ENCODE results near the gene MTERF4.
"Not testable (repeated sequence)": the region's sequence is repeated elsewhere in the genome, so short reads cannot be mapped to it uniquely, and the experiment has no call there.

MTERF4 gene

DNA sequence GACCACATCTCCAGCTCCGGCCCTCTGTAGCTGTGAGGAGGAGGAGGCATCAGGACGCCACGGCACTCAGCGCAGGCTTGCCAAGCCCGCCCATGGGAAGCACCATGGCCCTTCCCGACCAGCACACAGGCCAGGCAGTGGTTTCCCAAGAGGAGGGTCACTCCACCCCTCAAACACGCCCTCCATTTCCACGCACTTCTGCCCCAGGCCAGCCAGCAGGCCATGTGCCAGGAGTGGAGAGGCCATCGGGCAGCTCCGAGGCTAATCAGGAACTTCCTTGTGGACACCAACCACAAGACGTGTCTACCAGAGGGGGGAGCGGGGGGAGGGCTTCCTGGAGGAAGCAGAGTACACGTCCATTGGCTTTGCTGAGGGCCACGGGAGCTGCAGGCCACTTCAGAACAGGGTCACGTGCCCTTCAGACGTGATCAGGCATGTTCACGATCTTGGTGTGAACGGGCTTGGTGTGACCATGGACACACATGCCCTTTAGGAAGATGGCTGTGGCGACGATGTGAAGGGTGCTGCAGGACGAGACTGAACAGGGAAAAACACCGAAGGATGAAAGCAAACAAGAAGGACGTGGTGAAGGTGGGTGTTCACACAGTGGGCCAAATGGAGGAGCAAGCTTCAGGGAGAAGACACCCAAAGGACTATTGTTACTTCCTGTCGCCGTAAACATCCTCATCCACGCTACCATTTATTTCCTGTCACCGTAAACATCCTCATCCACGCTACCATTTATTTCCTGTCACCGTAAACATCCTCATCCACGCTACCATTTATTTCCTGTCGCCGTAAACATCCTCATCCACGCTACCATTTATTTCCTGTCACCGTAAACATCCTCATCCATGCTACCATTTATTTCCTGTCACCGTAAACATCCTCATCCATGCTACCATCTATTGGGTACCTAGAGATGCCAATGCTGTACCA is 6.5 kb upstream of the MTERF4 start:
- Histone ChIP-seq H3K27me3 (ENCODE audit: control insufficient read depth in 1 of 2, insufficient read depth in 1 of 2, low read length in 2 of 2) (no peaks in the 10 kb centered on the region), H2AK5ac (ENCODE audit: low read length, severe bottlenecking) (no peak overlapping the region), H3K36me3 (ENCODE audit: control insufficient read depth in 1 of 2, insufficient read depth in 2 of 2, low read depth in 1 of 2, low read length in 2 of 2) (peaks cover 6 to 15% of the 10 kb centered on the region in 2 experiments)

GRCh38 chr2:241107031-241107783 is 5.1 kb upstream of the MTERF4 start:
- H3K4me3 ChIP-seq (ENCODE audit: insufficient read depth in 1 of 2, low read depth in 1 of 2, low read length in 2 of 2), result no peak overlapping the region
- H2AK5ac ChIP-seq (ENCODE audit: low read length, severe bottlenecking), result no peak overlapping the region
- H2BK5ac ChIP-seq (ENCODE audit: low read depth, low read length, poor library complexity, severe bottlenecking), result no peak overlapping the region
- no peak overlapping the region for H2BK15ac ChIP-seq (ENCODE audit: low read depth, poor library complexity, severe bottlenecking)
- no peak overlapping the region for H3K4ac ChIP-seq (ENCODE audit: low read depth in 1 of 2, low read length in 2 of 2)
- no peak overlapping the region for H3K23ac ChIP-seq (ENCODE audit: low read length in 2 of 2)
- 94% methylated on average over 7 of the region's 9 CpGs for WGBS
- no peak overlapping the region for H4K8ac ChIP-seq (ENCODE audit: low read length)
- no peak overlapping the region for H3K18ac ChIP-seq (ENCODE audit: low read depth in 1 of 2, low read length in 2 of 2)
- H3K9me3 ChIP-seq (ENCODE audit: control insufficient read depth, low read length), result no peaks in the 10 kb centered on the region
- peaks cover 4 to 15% of the 10 kb centered on the region in 2 experiments for H3K36me3 ChIP-seq (ENCODE audit: control insufficient read depth in 1 of 2, insufficient read depth in 2 of 2, low read depth in 1 of 2, low read length in 2 of 2)
- no peak overlapping the region for H3K4me2 ChIP-seq (ENCODE audit: low read length, poor library complexity, severe bottlenecking)
- no peak overlapping the region for H4K91ac ChIP-seq (ENCODE audit: low read length)
- no peak overlapping the region for H3K14ac ChIP-seq (ENCODE audit: low read length in 2 of 2)
- H2BK12ac ChIP-seq (ENCODE audit: low read length in 2 of 2), result no peak overlapping the region
- H3K79me1 ChIP-seq (replicated peaks; ENCODE audit: low read length, poor library complexity, severe bottlenecking), result peaks cover 4% of the 10 kb centered on the region
- no peak overlapping the region for H3K27ac ChIP-seq (ENCODE audit: low read length, poor library complexity, severe bottlenecking)
- no peak overlapping the region for H3K9ac ChIP-seq (ENCODE audit: low read length)
- no peak overlapping the region for H2AFZ ChIP-seq (ENCODE audit: low read depth, low read length)
- H3K27me3 ChIP-seq (ENCODE audit: control insufficient read depth in 1 of 2, insufficient read depth in 1 of 2, low read length in 2 of 2), result no peaks in the 10 kb centered on the region
- no peak for DNase-seq
- H3K4me1 ChIP-seq (ENCODE audit: control insufficient read depth, insufficient read depth, low read depth, low read length), result peaks cover 3% of the 10 kb centered on the region
- no peak overlapping the region for H2BK120ac ChIP-seq (ENCODE audit: low read depth, low read length)

More for the DNA sequence above, 6.5 kb upstream of the MTERF4 start:
- Histone ChIP-seq H4K91ac (ENCODE audit: low read length) (no peak overlapping the region), H3K27ac (ENCODE audit: low read length, poor library complexity, severe bottlenecking) (no peak overlapping the region), H3K4ac (ENCODE audit: low read depth in 1 of 2, low read length in 2 of 2) (no peak overlapping the region), H2BK12ac (ENCODE audit: low read length in 2 of 2) (no peak overlapping the region), H3K4me1 (ENCODE audit: control insufficient read depth, insufficient read depth, low read depth, low read length) (no peaks in the 10 kb centered on the region), H3K79me1 (replicated peaks; ENCODE audit: low read length, poor library complexity, severe bottlenecking) (no peaks in the 10 kb centered on the region), H2BK5ac (ENCODE audit: low read depth, low read length, poor library complexity, severe bottlenecking) (no peak overlapping the region), H3K9ac (ENCODE audit: low read length) (no peak overlapping the region), H3K14ac (ENCODE audit: low read length in 2 of 2) (no peak overlapping the region), H3K18ac (ENCODE audit: low read depth in 1 of 2, low read length in 2 of 2) (no peak overlapping the region), H2BK120ac (ENCODE audit: low read depth, low read length) (no peak overlapping the region), H2BK15ac (ENCODE audit: low read depth, poor library complexity, severe bottlenecking) (no peak overlapping the region), H4K8ac (ENCODE audit: low read length) (no peak overlapping the region), H3K9me3 (ENCODE audit: control insufficient read depth, low read length) (no peaks in the 10 kb centered on the region), H3K4me3 (ENCODE audit: insufficient read depth in 1 of 2, low read depth in 1 of 2, low read length in 2 of 2) (no peak overlapping the region), H3K23ac (ENCODE audit: low read length in 2 of 2) (no peak overlapping the region), H2AFZ (ENCODE audit: low read depth, low read length) (no peak overlapping the region), H3K4me2 (ENCODE audit: low read length, poor library complexity, severe bottlenecking) (no peak overlapping the region)
- DNase-seq, result no peak
- WGBS, result 88% methylated on average over 34 of the region's 35 CpGs

- 70% methylated on average over 3 of the region's 3 CpGs for WGBS
- Histone ChIP-seq H3K79me1 (replicated peaks; ENCODE audit: low read length, poor library complexity, severe bottlenecking) (peaks cover 13% of the 10 kb centered on the region), H3K4me3 (ENCODE audit: insufficient read depth in 1 of 2, low read depth in 1 of 2, low read length in 2 of 2) (no peak overlapping the region), H4K8ac (ENCODE audit: low read length) (no peak overlapping the region), H2BK15ac (ENCODE audit: low read depth, poor library complexity, severe bottlenecking) (no peak overlapping the region), H3K4ac (ENCODE audit: low read depth in 1 of 2, low read length in 2 of 2) (no peak overlapping the region), H3K36me3 (ENCODE audit: control insufficient read depth in 1 of 2, insufficient read depth in 2 of 2, low read depth in 1 of 2, low read length in 2 of 2) (peaks cover 4 to 11% of the 10 kb centered on the region in 2 experiments), H3K14ac (ENCODE audit: low read length in 2 of 2) (no peak overlapping the region), H2AK5ac (ENCODE audit: low read length, severe bottlenecking) (no peak overlapping the region), H3K18ac (ENCODE audit: low read depth in 1 of 2, low read length in 2 of 2) (no peak overlapping the region), H4K91ac (ENCODE audit: low read length) (no peak overlapping the region), H3K27me3 (ENCODE audit: control insufficient read depth in 1 of 2, insufficient read depth in 1 of 2, low read length in 2 of 2) (no peaks in the 10 kb centered on the region), H2BK12ac (ENCODE audit: low read length in 2 of 2) (no peak overlapping the region), H3K9ac (ENCODE audit: low read length) (no peak overlapping the region), H3K9me3 (ENCODE audit: control insufficient read depth, low read length) (no peaks in the 10 kb centered on the region), H3K4me1 (ENCODE audit: control insufficient read depth, insufficient read depth, low read depth, low read length) (peaks cover 10% of the 10 kb centered on the region), H3K4me2 (ENCODE audit: low read length, poor library complexity, severe bottlenecking) (no peak overlapping the region), H3K23ac (ENCODE audit: low read length in 2 of 2) (no peak overlapping the region), H2BK120ac (ENCODE audit: low read depth, low read length) (no peak overlapping the region), H3K27ac (ENCODE audit: low read length, poor library complexity, severe bottlenecking) (no peak overlapping the region), H2AFZ (ENCODE audit: low read depth, low read length) (no peak overlapping the region), H2BK5ac (ENCODE audit: low read depth, low read length, poor library complexity, severe bottlenecking) (no peak overlapping the region)
- no peak for DNase-seq
These were observed 3.6 kb upstream of the MTERF4 start for GRCh38 chr2:241105641-241106040.

DNA sequence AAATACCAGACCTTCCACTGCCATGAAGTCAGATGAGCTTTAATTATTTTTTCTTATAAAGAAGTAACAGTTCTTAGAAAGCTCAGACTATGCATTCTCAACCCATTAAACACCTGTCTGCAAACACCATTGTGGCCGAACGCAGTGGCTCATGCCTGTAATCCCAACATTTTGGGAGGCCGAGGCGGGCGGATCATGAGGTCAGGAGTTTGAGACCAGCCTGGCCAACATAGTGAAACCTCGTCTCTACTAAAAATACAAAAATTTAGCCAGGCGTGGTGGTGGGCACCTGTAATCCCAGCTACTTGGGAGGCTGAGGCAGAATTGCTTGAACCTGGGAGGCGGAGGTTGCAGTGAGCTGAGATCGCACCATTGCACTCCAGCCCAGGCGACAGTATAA is 2.5 kb upstream of the MTERF4 start:
- H3K36me3 ChIP-seq (ENCODE audit: control insufficient read depth in 1 of 2, insufficient read depth in 2 of 2, low read depth in 1 of 2, low read length in 2 of 2); H3K4me1 ChIP-seq (ENCODE audit: control insufficient read depth, insufficient read depth, low read depth, low read length); H2AFZ ChIP-seq (ENCODE audit: low read depth, low read length); H3K27me3 ChIP-seq (ENCODE audit: control insufficient read depth in 1 of 2, insufficient read depth in 1 of 2, low read length in 2 of 2); H2AK5ac ChIP-seq (ENCODE audit: low read length, severe bottlenecking); H2BK15ac ChIP-seq (ENCODE audit: low read depth, poor library complexity, severe bottlenecking); H3K9me3 ChIP-seq (ENCODE audit: control insufficient read depth, low read length); H3K27ac ChIP-seq (ENCODE audit: low read length, poor library complexity, severe bottlenecking); DNase-seq; H2BK12ac ChIP-seq (ENCODE audit: low read length in 2 of 2); H3K9ac ChIP-seq (ENCODE audit: low read length); H2BK120ac ChIP-seq (ENCODE audit: low read depth, low read length); H3K4me2 ChIP-seq (ENCODE audit: low read length, poor library complexity, severe bottlenecking); H3K4me3 ChIP-seq (ENCODE audit: insufficient read depth in 1 of 2, low read depth in 1 of 2, low read length in 2 of 2); H3K23ac ChIP-seq (ENCODE audit: low read length in 2 of 2); H3K18ac ChIP-seq (ENCODE audit: low read depth in 1 of 2, low read length in 2 of 2); H4K91ac ChIP-seq (ENCODE audit: low read length); H2BK5ac ChIP-seq (ENCODE audit: low read depth, low read length, poor library complexity, severe bottlenecking); H4K8ac ChIP-seq (ENCODE audit: low read length); H3K4ac ChIP-seq (ENCODE audit: low read depth in 1 of 2, low read length in 2 of 2); H3K14ac ChIP-seq (ENCODE audit: low read length in 2 of 2): not testable (repeated sequence)
- WGBS, result 97% methylated on average over 10 of the region's 10 CpGs
- peaks cover 19% of the 10 kb centered on the region for H3K79me1 ChIP-seq (replicated peaks; ENCODE audit: low read length, poor library complexity, severe bottlenecking)

Data from mesenchymal stem cell (in vitro differentiated cells and primary cell).